Prostate gland (tissue), 2 donors: ENCODE measurements around the gene DCT.

ENCODE experiments used
- CTCF ChIP-seq, 4 experiments: fragments of 200-600 bp in 2 of 4; fragments of 450-650 bp in 2 of 4; sonication (generic) in 2 of 4; IDR thresholded peaks; 1 replicate in 3 of 4; 2 replicates in 1 of 4; pipeline ENCODE4 v1.5.1; 2016 to 2019; ENCODE audit warnings: antibody characterized with exemption in 4 of 4, mild to moderate bottlenecking in 2 of 4, moderate library complexity in 2 of 4
- POLR2A ChIP-seq: fragments of 450-650 bp; IDR thresholded peaks from one replicate; pipeline ENCODE4 v1.6.1; 2016; ENCODE audit warnings: antibody characterized with exemption, mild to moderate bottlenecking
- POLR2AphosphoS5 ChIP-seq: sonication (generic); formaldehyde crosslinking; IDR thresholded peaks from one replicate; pipeline ENCODE4 v1.6.1; 2017; ENCODE audit warnings: antibody characterized with exemption

- TF ChIP-seq CTCF (IDR thresholded peaks at IDR 0.05) = no peak
- TF ChIP-seq POLR2A = no peak
- TF ChIP-seq POLR2AphosphoS5 = no peak
Measured at GRCh38 chr13:94515374-94515773, 35.9 kb upstream of the DCT start.
